Subcutaneous adipose tissue (tissue), 4 donors: ENCODE results near the gene SERTAD4. TPM values are rescaled to one million over a fixed set of nuclear protein-coding genes. Genes with fewer than 3 reads are reported as not detected.

Experiments used
- total RNA-seq, 4 donors: library from RNA; depleted of rRNA; stranded (reverse); fragments of >200 nt; gene quantifications; one replicate each; pipeline ENCODE4 v1.1.0, GENCODE V29; 2016
- TF ChIP-seq, protein P1 (sequence below): fragments of 450-650 bp; IDR thresholded peaks from one replicate; pipeline ENCODE4 v1.5.1; 2016; ENCODE audit warnings: low read depth, mild to moderate bottlenecking, control low read depth, antibody characterized with exemption, moderate library complexity

SERTAD4 gene
- total RNA-seq, 4 donors from 2014 or later = 0.85 to 5.1 (median 2.5) TPM

DNA sequence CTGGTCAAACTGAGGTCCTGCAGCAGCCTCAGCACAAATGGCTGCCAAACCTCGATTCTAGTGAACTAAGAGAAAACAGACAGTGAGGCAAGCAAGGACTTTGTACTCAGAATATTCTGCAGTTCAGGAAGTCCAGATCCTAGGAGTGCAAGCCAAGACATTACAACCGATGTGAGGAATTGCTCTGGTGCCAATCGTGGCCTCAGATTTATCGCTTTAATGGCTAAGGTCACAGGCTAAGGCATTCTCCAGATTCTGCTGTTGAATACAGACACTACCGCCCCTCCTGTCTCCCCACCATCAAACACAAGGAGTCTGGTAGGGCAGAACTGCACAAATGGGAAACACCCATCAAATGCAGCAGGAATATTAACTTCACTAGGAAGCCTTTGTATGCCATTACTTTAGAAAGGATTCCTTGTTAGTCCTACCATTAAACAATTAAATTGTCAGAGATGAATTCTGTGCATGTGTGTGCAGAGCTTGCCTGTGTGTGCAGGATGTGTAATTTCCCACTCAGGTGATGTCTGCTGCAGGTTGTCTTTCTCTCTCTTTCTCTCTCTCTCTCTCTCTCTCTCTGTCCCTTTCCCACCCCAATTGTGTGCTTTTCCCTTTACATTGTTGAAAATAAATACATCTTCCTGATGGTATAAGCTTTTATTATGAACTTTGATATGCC lies 9.2 kb upstream of the SERTAD4 start:
- TF ChIP-seq, protein P1, sequence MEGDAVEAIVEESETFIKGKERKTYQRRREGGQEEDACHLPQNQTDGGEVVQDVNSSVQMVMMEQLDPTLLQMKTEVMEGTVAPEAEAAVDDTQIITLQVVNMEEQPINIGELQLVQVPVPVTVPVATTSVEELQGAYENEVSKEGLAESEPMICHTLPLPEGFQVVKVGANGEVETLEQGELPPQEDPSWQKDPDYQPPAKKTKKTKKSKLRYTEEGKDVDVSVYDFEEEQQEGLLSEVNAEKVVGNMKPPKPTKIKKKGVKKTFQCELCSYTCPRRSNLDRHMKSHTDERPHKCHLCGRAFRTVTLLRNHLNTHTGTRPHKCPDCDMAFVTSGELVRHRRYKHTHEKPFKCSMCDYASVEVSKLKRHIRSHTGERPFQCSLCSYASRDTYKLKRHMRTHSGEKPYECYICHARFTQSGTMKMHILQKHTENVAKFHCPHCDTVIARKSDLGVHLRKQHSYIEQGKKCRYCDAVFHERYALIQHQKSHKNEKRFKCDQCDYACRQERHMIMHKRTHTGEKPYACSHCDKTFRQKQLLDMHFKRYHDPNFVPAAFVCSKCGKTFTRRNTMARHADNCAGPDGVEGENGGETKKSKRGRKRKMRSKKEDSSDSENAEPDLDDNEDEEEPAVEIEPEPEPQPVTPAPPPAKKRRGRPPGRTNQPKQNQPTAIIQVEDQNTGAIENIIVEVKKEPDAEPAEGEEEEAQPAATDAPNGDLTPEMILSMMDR = no peak

GRCh38 chr1:210228158-210228557 lies 4.4 kb upstream of the SERTAD4 start:
- TF ChIP-seq, protein P1 = no peak

DNA sequence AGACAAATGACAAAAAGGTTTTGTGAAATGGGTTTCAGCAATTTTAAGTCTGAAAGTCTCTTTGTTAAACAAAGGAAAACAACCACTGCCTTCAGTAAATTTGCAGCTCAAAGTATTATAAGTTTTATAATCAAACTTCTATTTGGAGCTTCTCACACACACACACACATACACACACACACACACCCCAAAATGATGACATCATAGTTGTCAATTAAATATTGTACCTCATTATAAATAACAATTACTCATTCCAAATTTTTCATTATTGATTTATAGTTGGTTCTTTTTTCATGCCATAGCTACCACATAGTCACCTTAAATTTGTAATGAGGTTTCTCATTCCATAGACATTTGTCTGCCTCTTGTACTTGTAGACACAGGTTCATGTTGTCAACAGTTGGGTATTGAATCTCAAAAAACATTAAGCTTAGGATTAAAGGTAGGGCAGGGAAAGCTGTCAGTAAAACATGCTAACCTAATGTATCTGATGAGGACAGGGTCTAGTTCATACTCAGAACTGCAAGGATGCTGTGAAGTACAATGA lies 2.4 kb upstream of the SERTAD4 start:
- TF ChIP-seq, protein P1 = no peak

GRCh38 chr1:210231846-210232510 lies 618 bp upstream of the SERTAD4 start:
- TF ChIP-seq, protein P1 = no peak

GRCh38 chr1:210233216-210233494 lies 559 bp downstream of the SERTAD4 start:
- TF ChIP-seq, protein P1 = no peak

GRCh38 chr1:210233495-210234328 lies 1.1 kb downstream of the SERTAD4 start:
- TF ChIP-seq, protein P1 = no peak

DNA sequence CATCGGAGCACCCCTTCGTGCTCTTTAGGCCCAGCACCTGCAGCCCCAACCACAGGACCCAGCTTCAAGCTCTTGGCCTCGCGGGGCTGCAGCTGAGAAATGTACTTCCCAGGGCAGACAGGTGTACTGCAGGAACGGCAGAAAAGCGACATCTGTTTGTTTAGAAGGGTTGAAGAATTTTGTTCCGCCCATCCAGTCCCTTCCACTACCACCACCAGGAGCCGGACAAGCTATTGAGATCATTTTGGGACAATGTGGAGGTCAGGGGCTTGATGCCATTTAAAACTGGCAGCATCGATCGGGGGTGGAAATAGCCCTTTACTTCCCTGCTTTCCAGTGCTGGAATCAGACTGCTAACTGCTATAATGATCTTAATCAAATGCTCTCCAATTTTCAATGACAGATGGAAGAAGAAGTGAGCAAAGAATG lies 1.7 kb downstream of the SERTAD4 start:
- TF ChIP-seq, protein P1 = no peak
